GM12875 (cell line): ENCODE measurements around the gene IFI44L.

Experiments
- H3K4me3 ChIP-seq: one replicate; pipeline ENCODE4 v1.5.1; 2011; ENCODE audit warnings: low read depth, low read length, control low read depth
- TF ChIP-seq, protein P1 (sequence below): IDR thresholded peaks from 2 replicates; pipeline ENCODE4 v1.5.1; 2011; ENCODE audit warnings: low read depth, mild to moderate bottlenecking, control low read depth, inconsistent platforms, low read length, moderate library complexity, borderline replicate concordance; ENCODE audit not compliant: insufficient read depth

The IFI44L gene

DNA sequence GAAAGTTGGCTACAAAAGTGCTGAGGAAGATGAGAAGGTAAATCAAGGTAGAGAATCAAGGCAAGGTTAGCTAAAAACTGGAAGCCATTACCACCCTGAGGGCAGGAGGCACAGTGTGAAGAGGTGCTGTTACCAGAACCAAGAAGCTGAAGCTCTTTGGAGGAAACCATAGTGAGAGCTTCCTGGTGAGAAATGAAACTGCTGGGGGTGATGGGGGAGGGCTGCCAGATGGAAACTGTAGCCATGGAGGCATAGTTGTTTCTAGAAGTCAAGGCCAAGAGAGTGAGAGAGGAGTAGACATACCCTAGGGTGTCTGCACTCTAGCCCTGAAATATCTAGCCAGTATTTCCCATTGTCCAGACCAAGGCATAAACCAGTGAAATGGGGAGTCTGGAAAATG, 58.1 kb downstream of the IFI44L start:
- TF ChIP-seq, protein P1, sequence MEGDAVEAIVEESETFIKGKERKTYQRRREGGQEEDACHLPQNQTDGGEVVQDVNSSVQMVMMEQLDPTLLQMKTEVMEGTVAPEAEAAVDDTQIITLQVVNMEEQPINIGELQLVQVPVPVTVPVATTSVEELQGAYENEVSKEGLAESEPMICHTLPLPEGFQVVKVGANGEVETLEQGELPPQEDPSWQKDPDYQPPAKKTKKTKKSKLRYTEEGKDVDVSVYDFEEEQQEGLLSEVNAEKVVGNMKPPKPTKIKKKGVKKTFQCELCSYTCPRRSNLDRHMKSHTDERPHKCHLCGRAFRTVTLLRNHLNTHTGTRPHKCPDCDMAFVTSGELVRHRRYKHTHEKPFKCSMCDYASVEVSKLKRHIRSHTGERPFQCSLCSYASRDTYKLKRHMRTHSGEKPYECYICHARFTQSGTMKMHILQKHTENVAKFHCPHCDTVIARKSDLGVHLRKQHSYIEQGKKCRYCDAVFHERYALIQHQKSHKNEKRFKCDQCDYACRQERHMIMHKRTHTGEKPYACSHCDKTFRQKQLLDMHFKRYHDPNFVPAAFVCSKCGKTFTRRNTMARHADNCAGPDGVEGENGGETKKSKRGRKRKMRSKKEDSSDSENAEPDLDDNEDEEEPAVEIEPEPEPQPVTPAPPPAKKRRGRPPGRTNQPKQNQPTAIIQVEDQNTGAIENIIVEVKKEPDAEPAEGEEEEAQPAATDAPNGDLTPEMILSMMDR: no peak
- no peak overlapping the region for H3K4me3 ChIP-seq

DNA sequence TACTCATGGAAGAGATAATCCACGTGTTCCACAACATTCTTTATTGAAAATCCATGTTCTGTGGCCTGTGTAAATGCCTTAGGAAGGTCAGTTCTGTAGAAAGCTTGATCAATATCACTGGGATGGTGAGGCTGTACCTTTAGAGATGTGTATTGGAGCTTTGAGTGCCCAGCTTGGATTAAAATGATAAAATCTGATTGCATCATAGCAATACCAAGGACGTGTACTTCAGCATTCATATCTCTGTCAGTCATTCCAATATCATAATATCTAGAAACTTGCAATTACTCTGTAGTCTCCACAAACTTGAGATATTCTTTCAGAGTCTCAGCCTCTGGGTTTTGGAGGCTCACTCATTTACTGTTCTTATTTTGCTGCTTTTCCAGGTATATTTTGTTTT, 61.0 kb downstream of the IFI44L start:
- H3K4me3 ChIP-seq: no peak overlapping the region
- TF ChIP-seq, protein P1: no peak

DNA sequence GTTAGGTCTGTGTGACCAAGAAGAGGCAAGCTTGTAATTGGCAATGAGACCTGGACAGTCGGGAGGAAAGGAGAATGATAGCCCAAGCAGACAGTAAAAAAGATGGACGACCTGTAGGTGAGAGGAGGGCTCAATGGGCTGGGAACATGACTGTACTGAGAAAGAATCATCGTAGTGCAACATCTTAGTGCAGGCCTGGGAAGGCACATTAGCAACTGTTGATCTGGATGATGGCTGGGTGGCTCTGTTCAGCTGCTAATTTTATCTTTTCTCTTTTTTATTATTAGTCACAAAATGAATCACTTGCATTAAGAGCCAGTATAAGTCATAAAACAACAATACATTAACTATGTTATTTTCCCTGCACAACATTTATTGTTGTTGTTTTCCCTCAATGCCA, 62.2 kb downstream of the IFI44L start:
- no peak overlapping the region for H3K4me3 ChIP-seq
- TF ChIP-seq, protein P1: no peak

DNA sequence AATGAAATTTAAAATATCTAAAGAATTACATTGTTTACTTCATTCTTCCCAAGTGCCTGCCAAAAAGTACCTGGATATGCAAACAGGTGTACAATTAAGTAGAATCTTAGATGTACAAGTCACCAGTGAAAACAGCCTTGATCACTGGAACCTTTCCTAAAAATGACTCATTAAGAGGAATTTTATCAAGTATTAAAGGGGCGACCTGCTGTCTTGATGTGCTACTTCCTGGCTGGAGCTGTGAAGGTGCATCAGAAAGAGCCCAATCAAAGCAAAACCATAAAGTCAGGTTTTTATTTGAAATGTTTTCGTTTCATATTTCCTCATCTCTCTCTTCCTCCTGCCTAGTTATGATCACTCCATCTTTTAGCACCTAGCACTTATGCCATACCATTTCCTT, 62.8 kb downstream of the IFI44L start:
- TF ChIP-seq, protein P1: no peak
- no peak overlapping the region for H3K4me3 ChIP-seq

DNA sequence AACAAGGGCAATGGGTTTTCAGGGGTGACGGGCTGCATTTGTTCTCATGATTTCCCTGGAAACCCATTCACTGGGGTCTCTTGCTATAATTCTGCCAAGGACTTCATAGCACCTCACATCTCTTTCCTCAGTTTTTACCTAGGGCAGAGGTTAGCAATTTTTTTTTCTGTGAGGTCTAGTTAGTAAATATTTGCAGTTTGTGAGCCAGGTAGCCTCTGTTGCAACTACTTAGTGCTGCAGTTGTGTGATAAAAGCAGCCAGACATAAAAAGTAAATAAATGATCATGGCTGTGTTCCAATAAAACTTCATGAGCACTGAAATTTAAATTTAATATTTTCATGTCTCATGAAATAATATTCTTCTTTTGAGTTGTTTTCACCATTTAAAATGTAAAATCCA, 67.1 kb downstream of the IFI44L start:
- no peak overlapping the region for H3K4me3 ChIP-seq
- TF ChIP-seq, protein P1: no peak

DNA sequence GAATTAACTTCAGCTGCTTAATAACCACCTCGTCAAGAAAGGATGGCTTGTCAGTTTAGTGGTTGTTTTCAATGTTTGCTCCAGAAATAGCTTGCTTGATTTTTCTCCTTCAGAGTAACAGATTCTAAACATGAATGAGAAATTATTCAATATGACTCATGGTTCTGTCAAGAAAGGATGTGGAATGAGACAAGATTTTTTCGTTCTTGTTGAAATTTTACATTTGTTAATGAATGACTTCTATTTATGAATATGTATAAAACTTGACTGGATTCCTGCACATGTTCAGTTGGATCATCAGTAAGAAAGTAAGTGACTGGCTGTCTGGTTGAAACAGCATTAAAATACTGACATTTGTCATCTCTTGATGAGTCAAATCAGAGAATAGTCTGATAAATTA, 67.7 kb downstream of the IFI44L start:
- H3K4me3 ChIP-seq: no peak overlapping the region
- TF ChIP-seq, protein P1: no peak

DNA sequence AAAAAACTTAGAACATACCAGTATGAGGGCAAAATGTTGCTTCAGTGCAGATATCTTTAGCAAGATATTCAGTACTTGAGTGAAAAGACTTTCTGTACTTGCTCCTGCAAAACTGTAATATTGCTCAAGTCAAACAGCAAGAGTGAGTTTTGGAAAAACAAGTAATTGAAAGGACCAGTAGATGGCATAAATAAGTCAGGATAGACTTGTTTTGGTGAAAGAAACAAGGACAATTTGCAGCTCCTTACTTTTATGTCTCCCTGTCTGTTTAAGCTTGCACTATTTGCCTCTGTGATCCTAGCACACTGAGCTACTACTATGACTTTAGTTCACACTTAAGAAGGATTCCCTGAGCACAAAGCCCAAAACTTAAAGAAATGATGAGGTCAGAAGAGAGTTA, 68.4 kb downstream of the IFI44L start:
- no peak overlapping the region for H3K4me3 ChIP-seq
- TF ChIP-seq, protein P1: no peak
